Type B pancreatic cell (in vitro differentiated cells): ENCODE measurements around the gene TBXAS1. TPM values are rescaled to one million over a fixed set of nuclear protein-coding genes. Genes with fewer than 3 reads are reported as not detected.

Experiments used
- DNase-seq: peaks from one replicate; pipeline ENCODE4 v3.0.0; 2021; ENCODE audit warnings: mixed read lengths; ENCODE audit not compliant: unreplicated experiment; ENCODE audit errors: extremely low spot score
- H3K27ac Mint-ChIP-seq: 2 replicates; pipeline ENCODE4 v1.8.0; 2021; ENCODE audit warnings: mild to moderate bottlenecking, mixed read lengths
- H3K27me3 Mint-ChIP-seq: 2 replicates; pipeline ENCODE4 v1.8.0; 2021; ENCODE audit warnings: mixed read lengths
- H3K36me3 Mint-ChIP-seq: 2 replicates; pipeline ENCODE4 v1.8.0; 2021; ENCODE audit warnings: mixed read lengths
- H3K4me1 Mint-ChIP-seq: one replicate; pipeline ENCODE4 v1.8.0; 2021; ENCODE audit warnings: mixed read lengths; ENCODE audit not compliant: unreplicated experiment
- H3K4me3 Mint-ChIP-seq: 2 replicates; pipeline ENCODE4 v1.8.0; 2021; ENCODE audit warnings: mild to moderate bottlenecking, mixed read lengths
- H3K9me3 Mint-ChIP-seq: 2 replicates; pipeline ENCODE4 v1.8.0; 2021; ENCODE audit warnings: mixed read lengths
- total RNA-seq: library from RNA; stranded (reverse); gene quantifications from 2 replicates; pipeline ENCODE4 v1.2.1, GENCODE V29; 2021; ENCODE audit warnings: low replicate concordance
- TF ChIP-seq, protein P1 (sequence below): fragments of 200-600 bp; sonication (generic); conservative IDR thresholded peaks from 2 replicates; pipeline ENCODE4 v1.5.0; 2021; ENCODE audit warnings: antibody characterized with exemption, mild to moderate bottlenecking

TBXAS1 gene
- total RNA-seq, 1 donor from 2014 or later = 5.8 TPM

DNA sequence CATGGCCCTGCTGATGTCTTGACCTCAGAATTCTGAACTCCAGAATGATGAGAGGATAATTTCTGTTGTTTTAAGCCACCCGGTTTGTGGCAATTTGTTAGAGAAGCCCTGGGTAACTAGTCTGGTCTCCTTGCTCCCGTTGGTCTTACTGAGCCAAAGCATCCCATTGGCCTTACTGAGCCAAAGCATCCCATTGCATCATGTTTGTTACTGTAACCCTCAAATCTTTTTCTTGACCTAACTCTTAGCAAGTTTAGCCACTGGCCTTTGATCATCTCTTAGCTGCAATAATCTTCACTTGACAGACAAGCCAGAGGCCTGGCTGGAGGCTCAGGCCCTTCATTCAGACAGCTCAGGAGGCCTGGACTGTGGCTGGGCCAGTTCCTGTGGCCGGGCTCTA is 21.8 kb downstream of the TBXAS1 start:
- TF ChIP-seq, protein P1, sequence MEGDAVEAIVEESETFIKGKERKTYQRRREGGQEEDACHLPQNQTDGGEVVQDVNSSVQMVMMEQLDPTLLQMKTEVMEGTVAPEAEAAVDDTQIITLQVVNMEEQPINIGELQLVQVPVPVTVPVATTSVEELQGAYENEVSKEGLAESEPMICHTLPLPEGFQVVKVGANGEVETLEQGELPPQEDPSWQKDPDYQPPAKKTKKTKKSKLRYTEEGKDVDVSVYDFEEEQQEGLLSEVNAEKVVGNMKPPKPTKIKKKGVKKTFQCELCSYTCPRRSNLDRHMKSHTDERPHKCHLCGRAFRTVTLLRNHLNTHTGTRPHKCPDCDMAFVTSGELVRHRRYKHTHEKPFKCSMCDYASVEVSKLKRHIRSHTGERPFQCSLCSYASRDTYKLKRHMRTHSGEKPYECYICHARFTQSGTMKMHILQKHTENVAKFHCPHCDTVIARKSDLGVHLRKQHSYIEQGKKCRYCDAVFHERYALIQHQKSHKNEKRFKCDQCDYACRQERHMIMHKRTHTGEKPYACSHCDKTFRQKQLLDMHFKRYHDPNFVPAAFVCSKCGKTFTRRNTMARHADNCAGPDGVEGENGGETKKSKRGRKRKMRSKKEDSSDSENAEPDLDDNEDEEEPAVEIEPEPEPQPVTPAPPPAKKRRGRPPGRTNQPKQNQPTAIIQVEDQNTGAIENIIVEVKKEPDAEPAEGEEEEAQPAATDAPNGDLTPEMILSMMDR = no peak
- H3K27ac Mint-ChIP-seq = no peak overlapping the region
- H3K9me3 Mint-ChIP-seq = peaks cover 7% of the 10 kb centered on the region
- peaks cover 15% of the 10 kb centered on the region for H3K4me1 Mint-ChIP-seq
- DNase-seq = no peak
- no peaks in the 10 kb centered on the region for H3K27me3 Mint-ChIP-seq
- no peaks in the 10 kb centered on the region for H3K36me3 Mint-ChIP-seq
- no peak overlapping the region for H3K4me3 Mint-ChIP-seq

DNA sequence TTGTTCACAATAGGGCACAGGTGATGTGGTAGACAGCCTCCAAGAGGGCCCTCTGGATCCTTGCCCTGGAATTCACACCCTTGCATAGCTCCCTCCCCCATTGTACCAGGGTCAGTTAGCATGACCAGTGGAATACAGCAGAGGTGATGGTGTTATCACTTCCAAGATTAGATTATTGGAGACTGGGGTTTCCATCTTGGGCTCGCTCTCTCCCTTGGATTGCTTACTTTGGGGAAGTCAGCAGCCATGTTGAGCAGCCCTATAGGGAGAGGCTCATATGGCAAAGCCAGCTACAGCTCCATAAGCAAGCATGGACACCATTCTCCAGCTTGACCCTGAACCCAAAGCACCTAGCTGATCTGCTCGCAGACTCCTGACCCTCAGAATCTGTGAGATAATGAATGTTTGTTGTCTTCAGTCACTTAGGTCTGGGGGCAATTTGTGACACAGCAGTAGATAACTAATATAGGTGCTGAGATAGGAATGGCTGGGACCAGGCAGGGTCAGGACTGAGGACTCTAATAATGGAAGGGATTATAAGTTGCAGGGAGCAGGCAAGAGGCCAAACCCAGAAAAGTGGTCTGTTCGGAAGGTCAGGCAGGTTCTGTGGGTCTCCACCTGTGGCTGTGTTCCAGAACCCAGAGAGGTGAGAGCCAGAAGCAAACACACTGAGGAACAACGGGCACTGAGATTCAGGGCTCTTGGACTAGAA is 22.9 kb downstream of the TBXAS1 start:
- Mint-ChIP-seq H3K9me3 (peaks cover 13% of the 10 kb centered on the region), H3K36me3 (no peaks in the 10 kb centered on the region), H3K27ac (no peak overlapping the region), H3K4me3 (no peak overlapping the region), H3K27me3 (no peaks in the 10 kb centered on the region), H3K4me1 (peaks cover 15% of the 10 kb centered on the region)
- no peak for DNase-seq
- TF ChIP-seq, protein P1 = no peak

DNA sequence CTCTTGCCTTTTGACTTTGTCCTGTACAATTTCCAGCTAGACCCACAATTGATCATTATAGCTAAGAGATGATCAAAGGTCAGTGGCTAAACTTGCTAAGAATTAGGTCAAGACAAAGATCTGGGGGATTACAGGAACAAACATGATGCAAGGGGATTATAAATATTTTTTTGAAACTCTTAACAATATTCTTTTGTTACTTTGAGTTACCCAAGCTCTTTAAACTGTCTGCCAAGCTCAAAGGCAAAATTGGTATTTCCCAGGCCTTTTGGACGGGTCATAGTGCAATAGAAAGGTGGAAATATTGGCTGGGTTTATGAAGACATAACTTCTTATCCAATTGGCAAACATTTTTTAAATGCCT is 23.4 kb downstream of the TBXAS1 start:
- H3K4me3 Mint-ChIP-seq = no peak overlapping the region
- H3K4me1 Mint-ChIP-seq = peaks cover 15% of the 10 kb centered on the region
- H3K36me3 Mint-ChIP-seq = no peaks in the 10 kb centered on the region
- no peaks in the 10 kb centered on the region for H3K27me3 Mint-ChIP-seq
- TF ChIP-seq, protein P1 = no peak
- H3K9me3 Mint-ChIP-seq = peaks cover 9% of the 10 kb centered on the region
- DNase-seq = no peak
- no peak overlapping the region for H3K27ac Mint-ChIP-seq

DNA sequence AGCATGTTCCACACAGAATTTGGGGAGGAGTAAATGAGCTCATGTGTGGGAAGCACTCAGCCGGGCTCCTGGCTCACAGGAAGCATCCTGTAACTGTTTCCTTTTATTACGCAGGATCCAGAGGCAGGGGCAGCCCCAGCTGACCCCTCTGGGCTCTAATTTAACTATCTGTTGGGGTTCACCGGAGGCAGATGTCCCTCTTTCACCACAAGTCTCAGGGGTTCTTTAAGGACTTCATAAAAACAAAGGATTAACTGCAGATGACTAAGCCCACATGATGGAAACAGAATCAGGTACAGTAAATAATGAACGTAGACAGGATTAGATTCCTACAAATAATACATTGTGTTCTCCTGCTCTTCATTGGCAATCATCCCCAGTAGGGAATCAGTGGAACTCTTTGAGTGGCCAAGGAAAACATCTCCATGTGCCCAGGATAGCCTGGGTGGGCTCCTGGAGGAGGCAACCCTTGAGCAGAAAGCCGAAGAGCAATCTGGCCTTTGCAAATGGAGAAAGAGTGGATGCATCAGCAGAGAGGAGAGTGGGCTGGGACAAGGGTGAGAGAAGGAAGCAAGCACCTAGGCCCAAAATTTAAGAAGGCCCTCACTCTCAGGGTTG is 24.6 kb downstream of the TBXAS1 start:
- H3K9me3 Mint-ChIP-seq = peaks cover 6% of the 10 kb centered on the region
- H3K27me3 Mint-ChIP-seq = no peaks in the 10 kb centered on the region

DNA sequence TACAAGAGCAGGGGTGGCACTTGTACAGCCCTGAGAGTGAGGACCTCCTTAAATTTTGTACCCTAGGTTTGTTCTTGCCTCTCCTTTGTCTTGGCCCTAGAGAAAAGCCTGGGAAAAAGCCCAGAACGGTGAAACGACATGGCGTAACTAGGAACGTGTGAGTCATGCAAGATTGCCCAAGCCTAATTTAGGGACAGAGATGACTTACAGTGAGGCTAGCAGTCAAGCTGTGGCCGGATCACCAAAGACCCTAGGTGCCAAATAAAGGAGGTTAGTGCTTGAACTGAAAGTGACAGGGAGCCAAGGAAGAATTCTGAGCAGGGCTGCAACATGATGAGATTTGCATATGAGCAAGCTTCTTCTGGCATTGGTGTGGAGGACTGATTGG is 25.1 kb downstream of the TBXAS1 start:
- Mint-ChIP-seq H3K9me3 (peaks cover 6% of the 10 kb centered on the region), H3K4me1 (peaks cover 15% of the 10 kb centered on the region), H3K4me3 (no peak overlapping the region), H3K27me3 (no peaks in the 10 kb centered on the region), H3K36me3 (no peaks in the 10 kb centered on the region), H3K27ac (no peak overlapping the region)
- TF ChIP-seq, protein P1 = no peak
- no peak for DNase-seq

More for the DNA sequence above, 24.6 kb downstream of the TBXAS1 start:
- H3K36me3 Mint-ChIP-seq = no peaks in the 10 kb centered on the region
- no peak for DNase-seq
- no peak overlapping the region for H3K27ac Mint-ChIP-seq
- peaks cover 15% of the 10 kb centered on the region for H3K4me1 Mint-ChIP-seq
- H3K4me3 Mint-ChIP-seq = no peak overlapping the region
- TF ChIP-seq, protein P1 = no peak
